Stimulated activated CD8-positive, alpha-beta memory T cell treated with anti-CD3 and anti-CD28 coated beads, Interleukin-12 subunit alpha, Interleukin-12 subunit beta, amount 100 ng/mL, for 1 hour (primary cell): ENCODE measurements around the gene BSND.
"Not testable (repeated sequence)": the region's sequence is repeated elsewhere in the genome, so short reads cannot be mapped to it uniquely, and the experiment has no call there.

Experiments used
- DNase-seq: peaks from one replicate; pipeline ENCODE4 v3.0.0-alpha.2; 2020; ENCODE audit warnings: low read depth

Gene BSND

DNA sequence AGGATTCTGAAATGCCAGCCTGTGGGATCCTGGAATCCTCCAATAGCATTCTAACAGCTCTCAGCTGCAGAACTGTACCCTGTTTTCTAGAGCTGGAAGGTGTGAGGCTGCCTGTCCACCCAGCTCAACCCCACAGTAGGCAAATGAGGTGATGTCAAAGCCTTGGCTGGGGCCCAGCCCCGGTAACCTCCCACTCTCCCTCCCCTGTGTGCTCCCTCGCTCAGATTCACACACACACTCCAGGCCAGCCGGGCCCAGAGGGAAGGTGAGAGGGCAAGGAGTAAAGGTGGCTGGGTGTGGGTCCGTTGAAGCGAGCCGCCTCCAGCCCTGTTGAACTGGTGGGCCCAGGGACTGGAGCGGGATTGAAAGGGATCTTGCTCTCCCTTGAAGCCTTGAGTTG is at the start of gene BSND:
TSS of gene BSND (plus strand) at position 257 of the 400 bp plus-strand sequence. CDS start 254 bp downstream, outside the sequence.
- no peak for DNase-seq

DNA sequence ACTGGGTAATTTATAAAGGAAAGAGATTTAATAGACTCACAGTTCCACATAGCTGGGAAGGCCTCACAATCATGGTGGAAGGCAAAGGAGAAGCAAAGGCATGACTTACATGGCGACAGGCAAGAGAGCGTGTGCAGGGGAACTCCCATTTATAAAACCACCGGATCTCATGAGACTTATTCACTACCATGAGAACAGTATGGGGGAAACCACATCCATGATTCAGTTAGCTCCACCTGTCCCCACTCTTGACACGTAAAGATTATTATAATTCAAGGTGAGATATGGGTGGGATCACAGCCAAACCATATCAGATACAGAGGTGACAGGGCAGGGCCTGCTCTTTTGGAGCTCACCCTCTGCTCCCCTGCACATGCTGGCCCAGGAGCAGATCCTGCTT is 49.7 kb upstream of the BSND start:
- DNase-seq = no peak

DNA sequence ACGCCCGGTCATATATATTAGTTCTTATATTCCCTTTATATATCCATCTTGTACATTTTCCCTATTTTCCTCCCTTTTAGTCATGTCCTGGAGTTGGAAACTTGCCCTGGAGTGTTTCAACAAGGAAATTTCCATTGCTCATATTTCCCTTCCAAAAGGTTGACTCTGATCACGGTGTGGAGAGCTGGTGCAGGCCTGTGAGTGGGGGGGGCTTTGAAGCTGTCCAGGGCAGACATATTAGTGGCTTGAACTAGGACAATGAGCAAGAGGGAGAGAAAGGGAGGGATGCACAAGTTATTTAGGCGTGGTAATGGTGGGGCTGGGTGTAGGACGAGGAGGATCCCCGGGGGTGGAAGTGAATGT is 48.7 kb upstream of the BSND start:
- no peak for DNase-seq

DNA sequence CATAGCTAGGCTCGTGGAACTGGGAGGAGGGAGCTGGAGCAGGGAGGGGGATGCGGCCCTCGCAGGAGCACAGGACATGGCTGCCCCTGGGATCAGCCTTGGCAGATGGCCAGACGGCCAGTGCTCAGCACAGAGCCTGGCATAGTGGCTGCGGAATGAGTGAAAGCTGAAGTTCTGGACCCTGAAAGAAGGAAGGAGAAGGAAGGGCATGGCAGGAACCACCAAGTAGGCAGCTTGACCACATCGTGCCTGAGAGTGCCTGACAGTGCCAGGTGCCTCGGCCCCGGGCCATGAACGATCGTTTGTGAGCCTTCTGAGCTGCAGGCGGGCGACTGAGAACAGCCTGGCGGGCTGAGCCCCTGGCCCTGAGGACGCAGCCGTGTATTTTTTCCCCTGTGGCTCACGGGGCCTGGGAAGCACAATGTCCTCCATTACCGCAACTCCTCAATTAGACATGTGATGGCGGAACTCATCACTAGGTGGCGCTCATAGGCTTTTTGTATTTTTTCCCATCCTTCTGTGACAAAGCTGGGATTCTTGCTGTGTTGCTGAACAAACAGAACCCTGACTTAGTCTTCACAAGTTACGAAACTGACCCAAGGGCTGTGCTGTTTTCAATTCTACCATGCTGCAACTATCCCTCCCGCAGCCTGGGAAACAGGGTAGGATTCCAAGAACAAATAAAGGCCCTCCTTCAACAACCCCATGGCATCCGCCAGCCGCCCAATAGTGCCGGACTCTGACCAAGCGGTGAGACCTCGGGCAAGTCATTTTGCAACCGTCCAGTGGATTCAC is 48.2 kb upstream of the BSND start:
- peak; percentile 12 for DNase-seq

DNA sequence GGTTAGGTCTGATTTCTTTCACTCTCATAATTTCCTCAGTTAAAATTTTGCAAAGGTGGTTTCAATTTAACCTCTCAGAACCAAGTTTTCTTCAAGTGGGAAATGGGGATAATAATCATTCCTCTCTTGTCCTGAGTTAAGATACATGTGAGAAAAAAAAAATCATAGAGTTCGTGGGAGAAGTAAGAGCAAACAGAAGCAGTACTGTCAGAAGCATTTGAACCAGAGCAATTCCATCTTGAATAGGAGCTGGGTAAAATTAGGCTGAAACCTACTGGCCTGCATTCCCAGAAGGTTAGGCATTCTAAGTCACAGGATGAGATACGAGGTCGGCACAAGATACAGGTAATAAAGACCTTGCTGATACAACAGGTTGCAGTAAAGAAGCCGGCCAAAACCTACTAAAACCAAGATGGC is 46.9 kb upstream of the BSND start:
- DNase-seq = no peak

DNA sequence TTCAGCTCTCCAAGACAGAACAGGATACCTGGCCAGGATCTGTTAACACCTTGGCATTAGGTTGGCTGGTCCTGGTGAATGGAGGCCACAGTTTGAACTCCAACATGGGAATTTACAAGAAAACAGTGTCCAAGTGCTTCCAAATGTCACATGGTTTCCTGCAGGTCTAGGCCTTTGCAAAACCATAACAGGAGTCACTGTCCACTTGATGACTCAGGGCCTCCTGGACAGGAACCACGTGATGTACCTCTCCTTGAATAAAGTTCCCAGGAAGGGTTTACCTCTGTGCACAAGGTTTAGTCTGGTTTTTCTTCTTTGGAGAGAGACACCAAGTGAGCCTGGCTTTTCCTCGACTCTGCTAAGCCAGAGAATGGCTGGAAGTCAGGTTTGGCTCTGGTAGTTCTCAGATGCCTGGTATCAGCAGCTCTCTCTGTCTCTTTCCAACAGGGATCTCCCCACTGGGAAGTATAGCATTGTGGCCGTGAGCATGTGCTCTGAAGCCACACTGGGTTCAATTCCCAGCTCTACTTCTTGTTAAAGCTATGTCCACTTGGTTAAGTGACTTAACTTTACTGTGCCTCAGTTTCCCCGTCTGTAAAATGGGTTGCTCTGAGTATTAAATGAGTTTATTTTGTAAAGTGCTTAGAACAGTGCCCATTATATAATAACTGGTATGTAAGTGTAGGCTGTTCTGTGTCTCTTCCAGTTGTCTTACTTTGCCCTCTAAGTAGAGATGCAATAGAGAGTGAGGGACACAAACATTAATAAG is 45.6 kb upstream of the BSND start:
- DNase-seq = no peak

DNA sequence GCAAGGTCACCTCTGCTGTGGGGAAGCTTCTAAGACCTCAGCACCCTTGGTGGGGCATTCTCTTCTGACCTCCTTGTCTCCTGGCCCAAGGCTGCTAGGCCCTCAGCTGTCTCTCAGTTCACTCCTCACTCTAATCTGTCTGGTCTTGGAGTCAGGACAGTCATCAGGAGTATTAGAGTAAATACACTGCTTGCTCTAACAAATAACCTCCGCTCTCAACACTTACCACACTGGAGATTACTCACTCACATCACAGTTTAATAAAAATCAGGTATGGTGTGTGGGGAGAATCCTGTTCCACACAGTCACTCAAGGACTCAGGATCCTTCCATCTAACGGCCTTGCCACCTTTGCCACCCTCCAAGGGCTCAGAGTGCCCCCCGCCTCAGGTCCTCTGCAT is 44.9 kb upstream of the BSND start:
- no peak for DNase-seq

DNA sequence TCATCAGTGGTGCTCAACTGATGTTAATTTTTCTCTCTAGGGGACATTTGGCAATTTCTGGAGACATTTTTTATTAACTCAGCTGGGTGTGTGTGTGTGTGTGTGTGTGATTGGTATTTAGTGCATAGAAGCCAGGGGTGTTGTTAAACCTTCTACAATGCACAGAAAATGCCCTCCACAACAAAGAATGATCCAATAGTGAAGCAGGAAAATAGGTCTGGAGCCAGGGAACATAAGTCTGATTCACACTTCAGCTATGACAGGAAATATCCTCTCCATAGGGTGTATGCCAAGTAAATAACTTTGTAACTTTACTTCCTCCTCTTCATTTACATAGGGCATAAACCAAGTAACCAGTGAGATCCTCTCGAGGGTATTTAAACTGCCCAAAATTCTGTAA is 43.4 kb upstream of the BSND start:
- no peak for DNase-seq

DNA sequence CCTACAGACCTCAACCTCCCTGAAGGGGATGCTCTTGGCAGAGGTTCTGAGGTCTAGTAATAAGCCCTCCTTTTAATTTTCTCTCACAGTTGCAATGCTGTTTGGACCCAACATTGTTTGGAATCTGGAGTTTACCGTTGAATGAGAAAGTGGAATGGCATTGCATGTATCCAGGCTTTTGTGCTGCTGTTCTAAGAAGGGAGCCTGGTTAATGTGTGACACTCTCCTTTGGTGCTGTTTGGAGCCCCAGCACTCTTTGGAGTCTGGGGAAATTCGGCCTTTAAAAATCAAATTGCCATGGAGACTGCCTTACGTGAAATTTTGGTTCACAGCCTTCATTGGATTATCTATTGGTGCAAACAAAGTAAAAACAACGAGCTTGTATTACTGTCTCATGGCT is 42.0 kb upstream of the BSND start:
- DNase-seq = no peak

DNA sequence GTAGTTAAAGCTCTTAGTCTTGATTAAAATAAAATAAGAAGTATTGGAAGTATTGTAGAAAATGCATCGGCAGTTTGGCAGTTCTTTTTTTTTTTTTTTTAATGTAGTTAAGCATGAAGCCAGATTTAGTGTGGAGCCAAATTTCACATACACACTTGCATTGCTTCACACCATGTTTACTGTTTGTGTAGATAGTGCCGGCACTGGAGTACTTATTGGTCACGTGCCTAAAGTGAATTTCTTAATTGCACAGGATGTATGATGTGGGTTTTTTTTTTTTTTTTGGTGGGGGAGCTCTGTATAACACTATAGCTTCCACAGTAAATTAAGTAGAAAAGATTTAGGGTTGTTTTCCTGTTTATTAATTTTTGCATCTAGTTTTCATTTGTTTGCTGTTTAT is 39.5 kb upstream of the BSND start:
- DNase-seq = no peak

DNA sequence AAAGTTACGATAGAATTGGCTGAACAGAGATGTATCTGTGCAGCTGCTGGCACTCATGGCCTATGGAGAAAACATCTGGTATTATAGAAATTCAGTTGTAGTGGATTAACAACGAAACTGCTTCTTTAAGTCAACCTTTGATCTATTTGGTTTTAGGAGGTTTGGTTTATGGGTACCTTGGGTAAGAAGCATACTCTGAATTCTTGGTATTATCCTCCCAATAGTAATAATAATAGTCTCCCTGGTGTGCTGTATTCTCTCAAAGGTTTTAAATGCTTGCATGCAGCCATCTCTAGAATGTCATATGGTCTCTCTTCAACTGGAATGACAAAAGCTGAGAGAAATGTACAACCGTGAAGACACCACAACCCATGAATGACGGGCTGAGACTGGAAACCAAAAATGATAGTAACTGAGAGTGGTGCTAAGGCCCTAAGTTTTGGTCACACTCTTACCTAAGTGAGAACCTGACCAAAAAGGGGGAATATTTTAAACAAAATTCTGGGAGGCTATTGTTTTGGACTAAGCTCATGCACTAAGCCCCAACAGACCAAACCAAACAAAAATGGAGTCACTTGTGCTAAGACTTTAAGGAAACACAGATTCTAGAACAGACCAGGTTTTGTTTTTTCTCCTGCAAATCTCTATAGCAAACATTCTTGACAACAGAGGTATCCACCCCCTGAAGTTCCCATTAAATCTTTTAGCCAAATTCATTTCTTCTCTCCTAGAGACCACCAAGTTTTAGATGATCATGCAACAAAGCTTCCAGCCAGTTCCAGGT is 35.9 kb upstream of the BSND start:
- no peak for DNase-seq

DNA sequence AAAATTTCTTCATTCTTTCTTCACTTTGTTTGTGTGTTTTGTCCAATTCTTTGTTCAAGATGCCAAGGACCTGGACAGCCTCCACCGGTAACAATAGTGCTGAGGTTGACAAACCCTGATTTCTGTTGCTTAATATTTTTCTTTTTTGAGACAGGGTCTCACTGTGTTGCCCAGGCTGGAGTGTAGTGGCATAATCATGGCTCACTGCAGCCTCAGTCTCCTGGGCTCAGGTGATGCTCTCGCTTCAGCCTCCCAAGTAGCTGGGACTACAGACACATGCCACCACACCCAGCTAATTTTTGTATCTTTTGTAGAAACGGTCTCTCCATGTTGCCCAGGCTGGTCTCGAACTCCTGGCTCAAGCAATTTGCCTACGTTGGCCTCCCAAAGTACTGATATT is 34.9 kb upstream of the BSND start:
- not testable (repeated sequence) for DNase-seq

DNA sequence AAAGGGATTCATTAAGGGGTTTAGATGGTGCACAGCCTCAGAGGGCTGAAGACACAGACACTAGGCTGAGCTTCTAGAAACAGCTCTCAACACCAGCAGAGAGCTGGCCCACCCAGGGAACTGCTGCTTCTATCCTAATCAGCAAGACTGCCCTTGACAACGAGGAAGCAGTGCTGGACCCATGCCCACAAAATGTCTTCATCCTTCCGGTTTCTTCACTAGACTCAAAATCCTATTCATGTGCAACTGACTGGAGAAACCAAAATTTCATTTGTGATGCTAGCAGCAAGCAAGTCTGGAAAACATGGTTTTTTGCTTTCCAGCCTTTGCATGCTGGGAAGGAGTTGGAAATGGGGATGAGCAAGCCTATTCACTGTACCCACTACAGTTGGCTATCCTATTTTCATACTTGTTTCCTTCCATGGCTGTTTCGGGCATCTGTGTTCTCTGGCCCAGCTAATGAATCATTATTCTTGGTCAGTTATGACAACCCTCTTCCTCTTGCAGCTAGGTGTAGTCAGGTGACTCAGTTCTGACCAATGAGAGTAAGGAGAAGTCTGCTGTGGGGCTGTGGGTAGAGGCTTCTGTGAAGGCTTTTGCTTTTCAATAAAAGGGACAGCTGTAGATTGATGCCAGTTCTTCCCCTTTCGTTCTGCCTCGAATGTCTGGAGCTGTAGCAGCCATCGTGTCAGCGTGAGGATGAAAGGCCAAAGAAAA is 33.0 kb upstream of the BSND start:
- no peak for DNase-seq

DNA sequence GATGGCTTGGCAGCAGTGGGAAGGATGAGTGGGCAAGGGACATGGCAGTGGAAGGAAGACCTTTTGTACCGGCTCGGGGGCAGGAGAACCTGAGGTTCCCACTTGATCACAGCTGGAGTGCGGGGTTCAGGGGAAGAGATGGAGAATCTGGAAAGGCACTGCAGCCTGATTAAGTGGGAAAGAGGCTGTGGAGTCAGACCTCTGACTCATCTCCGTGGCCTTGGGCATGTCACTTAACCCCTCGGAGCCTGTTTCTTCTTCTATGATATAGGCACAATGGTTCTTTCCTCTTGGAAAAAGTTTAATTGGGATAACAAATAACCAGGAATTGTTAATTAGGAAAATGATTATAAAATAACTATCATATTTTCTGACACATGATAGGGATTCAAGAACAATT is 31.4 kb upstream of the BSND start:
- no peak for DNase-seq

DNA sequence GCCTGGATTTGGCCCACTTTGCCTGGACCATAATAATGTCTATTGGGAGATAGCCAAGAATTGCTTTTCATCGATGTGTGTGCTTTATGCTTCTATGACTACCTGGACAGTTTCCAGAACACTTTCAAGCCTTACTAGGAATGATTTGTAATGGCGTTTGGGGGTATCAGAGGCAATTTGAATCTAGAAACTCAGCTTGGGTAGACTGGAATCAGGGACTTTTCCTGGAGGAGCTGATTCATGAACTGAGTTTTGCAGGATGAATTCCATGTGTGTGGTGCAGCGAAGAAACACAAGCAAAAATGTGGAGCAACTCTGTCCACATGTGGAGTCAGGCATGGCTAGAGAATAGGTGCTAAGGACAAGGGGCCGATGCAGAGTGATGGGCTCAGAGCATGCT is 30.2 kb upstream of the BSND start:
- DNase-seq = no peak

DNA sequence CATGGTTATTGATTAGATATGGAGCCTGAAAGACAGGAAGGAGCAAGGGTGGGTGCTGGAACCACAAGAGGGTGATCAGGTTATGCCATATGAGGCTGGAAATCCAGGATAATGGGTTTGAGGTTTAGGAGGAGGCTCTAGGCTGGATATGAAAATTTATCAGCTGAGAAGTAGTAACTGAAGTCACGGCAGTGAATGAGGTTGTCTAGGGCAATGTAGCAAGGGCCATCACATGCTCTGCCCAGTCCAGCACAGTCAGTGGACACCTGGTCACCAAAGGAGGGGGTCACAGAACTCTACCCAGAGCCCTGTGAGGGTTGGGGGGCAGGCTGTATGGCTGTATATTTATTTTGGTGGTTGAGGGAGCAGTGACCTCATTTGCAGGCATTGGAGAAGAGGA is 28.9 kb upstream of the BSND start:
- no peak for DNase-seq

DNA sequence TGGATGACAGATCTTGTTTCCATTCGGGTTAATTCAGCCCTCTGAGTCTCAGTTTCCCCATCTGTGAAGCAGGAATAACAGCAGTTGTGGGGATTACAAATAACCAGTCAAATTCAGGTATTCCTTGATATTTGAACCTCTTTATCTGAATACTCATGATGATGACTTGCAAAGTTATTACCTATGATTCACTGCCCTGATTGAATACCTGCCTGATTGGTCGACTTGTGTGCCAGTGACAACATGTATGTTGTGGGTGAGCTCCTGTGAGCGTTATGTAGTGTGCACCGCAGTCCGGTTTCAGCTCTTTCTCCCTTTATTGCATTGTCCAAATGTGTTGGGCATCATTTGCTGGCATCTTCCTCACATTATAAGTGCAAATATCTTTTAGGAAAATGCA is 27.8 kb upstream of the BSND start:
- no peak for DNase-seq

DNA sequence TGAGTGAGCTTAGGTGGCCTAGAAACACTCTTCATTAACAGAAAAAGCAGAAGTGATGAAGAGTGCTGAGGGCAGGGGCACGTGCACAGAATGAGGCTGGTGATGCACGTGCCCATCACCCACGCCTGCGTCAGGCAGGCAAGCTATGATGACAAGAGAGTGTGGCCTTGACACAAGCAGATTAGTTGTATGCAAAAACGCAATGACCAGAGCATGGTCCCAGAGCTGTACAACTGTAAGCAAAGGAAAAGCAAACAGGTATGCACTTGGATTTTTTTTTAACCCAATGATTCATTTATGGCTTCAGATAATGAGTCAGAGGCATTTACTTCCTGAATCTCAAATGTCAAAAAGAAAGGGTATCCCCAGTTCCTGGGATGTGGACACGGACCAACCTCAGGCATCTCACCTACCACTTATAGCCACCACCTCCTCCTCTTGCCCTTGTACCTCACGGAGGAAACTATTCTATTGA is 27.4 kb upstream of the BSND start:
- no peak for DNase-seq

DNA sequence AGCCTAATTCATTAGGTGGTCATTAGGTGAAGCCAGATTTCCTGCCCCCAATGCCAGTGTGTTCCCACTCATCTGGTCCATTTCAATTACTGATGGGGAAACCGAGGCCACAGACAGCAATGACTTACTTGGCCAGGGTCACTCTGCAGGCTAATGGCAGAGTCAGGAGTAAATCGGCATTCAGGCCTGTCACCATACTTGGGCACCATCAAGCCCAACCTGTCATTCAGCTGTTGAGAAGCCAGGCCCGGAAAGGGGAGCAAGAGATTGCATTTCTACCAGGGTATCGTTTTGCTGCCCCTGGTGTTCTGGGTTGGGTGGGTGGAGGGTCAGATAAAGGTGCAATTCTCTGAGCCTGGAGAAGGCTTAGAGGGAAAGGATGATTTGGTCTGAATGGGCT is 26.3 kb upstream of the BSND start:
- DNase-seq = no peak

DNA sequence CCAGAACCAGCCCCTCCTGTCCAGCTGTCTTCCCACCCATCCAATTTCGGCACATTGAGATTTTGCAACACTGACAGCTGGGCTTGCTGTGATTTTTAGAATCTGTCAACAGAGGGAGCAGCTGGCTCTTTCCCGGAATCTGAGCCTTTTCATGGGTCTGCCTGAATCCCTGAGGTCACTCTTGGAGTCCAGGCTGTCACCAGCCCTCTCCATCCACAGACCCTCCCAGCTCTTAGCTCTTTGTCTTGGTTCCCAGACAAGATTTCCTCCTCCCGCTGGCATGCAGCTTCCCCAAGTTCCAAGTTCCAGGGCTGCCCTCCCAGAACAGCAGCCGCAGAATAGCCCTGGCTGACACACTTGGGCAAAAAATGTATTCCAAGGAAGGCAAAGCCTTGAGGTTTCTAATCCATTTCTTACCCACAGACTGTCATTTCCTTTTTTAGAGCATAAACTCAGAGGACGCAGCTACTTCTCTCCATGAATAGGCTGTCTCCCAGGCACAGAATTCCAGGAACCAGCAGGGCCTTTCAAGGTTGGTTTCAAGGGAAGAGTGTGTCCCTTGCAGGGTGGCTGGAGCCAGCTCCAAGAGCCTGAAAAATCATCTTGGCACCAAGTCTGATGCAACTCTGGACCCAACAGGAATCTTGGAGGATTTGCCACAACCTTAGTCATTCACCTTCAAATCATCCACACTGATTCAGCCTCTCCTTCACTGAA is 25.4 kb upstream of the BSND start:
- DNase-seq = no peak

DNA sequence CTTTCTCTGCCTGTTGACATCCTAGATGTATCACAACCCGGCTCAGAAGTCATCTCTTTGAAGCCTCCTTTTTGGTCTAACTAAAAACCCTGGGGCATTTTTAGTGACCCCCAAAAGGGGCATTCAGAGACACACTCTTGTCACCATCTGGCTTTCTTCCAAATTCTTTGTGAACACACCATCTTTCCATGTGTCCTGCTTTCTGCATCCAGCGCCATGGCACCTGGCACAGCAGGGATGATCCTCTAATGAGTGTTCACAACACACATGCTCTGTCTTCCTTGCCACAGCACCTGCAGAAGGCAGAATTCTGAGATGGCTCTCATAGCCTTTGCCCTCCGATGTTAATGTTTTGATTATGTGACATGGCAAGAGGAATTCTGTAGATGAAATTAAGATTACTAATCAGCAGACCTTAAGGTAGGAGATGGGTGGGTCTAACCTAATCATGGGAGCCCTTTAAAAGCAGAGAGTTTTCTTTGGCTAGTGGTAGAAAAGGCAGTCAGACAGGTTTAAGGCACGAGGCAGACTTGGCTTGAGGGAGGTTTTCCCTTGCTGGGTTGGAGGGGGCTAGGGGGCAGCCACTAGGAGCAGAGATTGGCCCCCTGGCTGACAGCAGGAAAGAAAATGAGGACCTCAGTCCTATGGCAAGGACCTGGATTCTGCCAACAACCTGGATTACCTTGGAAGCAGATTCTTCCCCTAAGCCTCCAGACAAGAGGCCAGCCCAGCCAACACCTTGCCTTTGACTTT is 23.2 kb upstream of the BSND start:
- no peak for DNase-seq
